ENCODE measurements around the gene CNTN4.

The CNTN4 gene

DNA sequence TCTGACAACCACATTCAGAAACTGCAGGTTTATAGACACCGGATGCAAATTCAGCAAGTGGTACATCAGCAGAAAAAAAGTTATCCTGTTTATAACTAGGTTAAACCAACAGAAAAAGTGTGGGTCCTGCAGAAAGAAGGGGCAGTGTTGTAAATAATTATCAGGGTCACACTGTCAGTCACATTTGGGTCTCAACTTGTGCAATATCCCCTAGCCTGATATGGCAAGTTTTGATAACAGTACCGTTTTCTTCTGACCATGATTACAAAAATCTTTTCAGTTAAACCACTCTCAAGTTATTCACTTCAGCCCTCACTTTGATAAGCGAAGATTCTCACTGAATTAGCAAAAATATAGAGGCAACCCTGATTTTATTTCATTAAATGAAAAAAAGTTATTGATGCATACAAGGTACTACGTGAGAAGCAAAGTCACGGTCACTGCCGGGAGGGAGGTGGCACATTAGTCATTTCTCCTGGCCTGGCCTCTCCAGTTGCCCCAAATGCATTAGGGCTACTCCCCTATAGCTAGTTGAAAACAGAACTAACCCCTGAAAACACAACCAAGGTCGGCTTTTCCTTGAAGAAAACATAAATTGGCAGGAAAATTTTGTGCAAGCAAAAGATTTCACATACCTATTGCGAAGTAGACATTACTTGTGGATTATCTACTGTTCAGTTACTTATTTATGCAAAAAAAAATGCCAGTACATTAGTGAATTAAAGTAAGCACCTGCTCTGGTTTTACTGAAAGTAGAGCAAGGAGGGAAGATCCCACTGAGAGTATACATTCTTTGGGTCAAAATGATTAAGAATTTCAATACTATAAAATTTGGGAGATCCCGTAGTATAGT, 982.9 kb downstream of the CNTN4 start:
- no peak for DNase-seq

DNA sequence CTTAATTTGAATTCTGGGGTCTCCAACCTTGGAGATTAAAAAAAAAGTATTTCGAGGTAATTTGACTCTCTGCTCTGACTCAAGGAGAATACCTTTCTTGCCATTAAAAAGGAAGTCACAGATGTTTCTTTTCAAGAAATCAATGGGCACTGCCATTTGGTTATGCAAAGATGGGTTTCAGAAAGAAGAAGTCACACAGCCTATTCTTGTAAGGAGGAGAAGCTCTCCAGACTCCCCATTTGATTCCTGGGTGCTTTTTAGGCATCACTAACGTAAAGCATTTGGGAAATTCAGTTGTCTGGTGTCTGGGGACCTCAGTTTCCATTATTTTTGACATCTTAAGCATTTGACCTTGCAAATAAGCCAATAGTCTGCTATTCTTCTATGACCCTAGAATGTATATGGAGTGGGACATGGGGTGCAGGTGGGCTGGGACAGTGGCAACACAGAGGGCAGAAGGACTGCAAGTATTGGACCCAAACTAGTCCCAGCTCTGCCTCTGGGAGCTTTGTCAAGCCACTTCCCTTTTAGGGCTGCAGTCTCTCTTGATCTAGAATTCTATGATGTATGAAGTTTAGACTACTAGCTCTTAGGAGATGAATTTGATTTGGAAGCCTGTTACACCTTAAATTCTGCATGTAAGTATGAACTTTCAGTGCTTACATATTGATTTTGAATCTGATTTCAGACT, 983.7 kb downstream of the CNTN4 start:
- no peak for DNase-seq

DNA sequence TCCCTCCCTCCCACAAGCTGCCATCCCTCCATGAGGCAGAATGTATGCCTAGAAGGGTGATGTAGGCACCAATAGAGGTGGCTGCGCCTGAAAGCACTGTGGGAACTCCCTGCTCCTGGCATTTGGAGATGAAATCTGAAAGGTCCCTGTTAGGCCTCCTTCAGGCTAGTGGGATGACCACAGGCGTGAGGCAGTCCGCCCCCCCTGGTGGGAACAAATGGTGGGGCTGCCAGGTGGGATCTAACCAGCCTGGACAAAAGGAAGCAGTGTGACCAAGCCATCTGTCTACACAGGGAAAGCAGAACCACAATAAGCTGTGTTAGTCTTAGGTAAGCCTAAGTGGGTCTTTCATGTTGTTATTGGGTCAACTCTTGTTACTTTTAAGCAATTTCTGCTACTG, 986.2 kb downstream of the CNTN4 start:
- no peak for DNase-seq

DNA sequence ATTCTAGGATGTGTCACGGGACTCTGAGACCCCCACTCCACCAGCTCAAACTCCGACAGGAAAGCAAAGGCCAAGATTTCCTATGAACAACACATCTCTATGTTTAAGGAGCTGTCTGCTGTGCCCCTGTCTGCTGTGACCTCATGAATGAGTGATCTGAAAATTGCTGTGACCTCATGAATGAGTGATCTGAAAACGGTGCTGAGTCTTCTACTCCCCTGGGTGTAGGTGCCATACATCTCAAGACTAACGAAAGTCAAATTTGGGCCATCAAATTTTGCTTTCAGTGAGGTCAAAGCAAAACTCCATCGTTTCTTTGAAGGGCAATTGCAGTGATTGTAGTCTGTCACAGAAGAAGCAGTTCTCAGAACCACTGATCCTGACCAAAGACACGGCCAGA, 987.1 kb downstream of the CNTN4 start:
- DNase-seq: no peak

DNA sequence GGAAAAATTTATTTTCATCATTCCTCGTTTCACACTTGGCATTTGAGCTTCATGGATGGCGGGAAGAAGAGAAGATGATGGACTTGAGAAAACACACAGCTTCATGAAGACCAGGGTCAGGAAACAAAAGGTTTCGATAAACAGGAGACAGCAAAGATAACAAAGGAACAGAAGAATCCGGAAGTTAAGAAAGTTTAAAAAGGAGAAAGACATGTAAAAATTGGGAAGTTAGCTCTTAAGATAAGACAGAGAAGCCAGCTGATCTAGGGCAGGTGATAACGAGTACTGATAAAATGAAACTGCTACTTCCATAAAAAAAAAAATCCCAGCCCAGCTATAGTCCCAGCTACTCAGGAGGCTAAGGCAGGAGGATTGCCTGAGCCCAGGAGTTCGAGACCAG, 987.6 kb downstream of the CNTN4 start:
- no peak for DNase-seq

DNA sequence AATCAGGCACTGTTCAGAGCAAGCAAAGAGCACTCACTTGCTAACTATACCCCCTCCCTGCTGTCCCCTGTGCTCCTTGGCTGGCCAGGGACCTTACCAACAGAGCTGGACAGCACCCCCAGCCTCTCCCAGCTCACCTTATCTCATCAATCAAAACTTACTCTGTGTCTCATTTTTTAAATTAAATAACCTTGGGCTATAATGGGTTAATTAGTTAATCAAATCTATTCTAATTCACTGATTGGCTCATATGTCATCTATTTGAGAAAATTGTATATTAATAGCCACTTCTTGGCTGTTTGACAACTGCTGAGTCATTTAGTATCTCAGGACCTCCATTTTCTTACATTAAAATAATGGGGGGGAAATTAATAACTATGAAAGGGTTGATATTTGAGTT, 988.6 kb downstream of the CNTN4 start:
- DNase-seq: no peak

DNA sequence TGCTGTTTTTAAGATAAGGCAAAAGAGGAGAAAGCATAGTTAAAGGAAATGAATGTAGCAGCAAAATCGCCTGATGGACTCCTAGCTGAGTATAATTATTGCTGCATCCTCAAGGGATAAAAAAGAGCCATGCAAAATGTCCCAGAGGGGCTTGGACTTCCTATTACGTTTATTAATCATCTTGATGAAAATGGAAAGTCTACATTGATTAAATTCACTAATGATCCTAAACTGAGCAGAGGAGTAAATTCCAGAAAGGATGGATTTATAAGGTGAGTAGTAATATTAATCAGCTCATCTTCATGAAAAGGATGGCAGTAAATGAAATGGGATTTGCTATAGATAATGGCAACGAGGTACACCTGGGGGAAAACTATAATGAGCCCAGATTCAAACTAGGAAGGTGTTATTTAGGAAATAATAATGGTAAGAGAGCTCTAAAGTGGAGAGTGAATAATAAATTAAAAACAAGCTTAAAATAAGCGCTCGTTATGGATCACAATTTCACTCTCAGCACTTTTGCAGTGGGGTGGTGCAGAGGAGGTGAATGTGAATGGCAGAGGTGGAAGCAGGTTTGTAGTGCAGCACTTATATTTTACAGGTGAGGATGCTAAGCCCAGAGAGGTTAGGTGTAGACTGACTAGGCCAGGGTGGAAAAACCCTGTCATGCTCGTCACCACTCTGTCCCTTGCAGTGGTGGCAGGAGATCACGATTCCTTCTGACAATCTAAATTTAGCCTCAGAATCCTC, 989.2 kb downstream of the CNTN4 start:
- no peak for DNase-seq

DNA sequence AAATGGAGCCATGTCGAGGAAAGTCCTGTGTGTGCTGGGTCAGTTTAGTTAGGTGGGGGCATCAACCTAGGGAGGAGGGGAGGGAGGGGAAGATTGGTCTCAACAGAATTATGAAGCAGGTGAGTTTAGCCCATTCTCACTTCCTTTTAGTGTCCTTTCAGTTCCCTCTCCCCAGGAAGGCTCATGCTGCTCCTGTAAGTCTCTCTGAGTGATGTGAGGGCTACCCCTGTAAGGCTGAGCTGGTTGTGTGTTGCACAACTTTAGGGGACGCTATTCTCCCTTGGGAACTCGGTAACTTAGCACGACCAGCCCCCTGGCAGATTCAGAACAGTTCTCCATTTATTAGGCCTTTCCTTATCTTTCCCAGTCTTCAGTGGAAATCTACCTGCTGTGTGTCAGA, 990.4 kb downstream of the CNTN4 start:
- no peak for DNase-seq

DNA sequence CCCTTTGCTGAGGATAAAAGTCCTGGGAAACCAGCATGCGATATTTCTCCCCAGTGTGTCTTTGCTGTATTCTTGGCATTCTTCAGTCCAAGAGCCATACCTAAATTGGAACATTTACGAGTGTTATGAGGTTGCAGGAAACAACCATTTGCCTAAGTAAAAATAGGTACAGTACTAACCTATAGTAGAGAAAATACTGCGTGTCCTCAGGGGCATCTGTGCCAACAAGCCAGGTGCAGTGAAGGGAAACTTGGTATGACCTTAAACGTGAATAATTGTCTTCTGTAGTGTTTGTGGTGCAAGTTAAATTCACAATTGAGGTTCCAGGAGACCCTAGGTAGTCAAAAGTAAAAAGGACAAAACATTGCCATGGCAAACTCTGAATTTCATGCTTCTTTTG, 999.3 kb downstream of the CNTN4 start:
- no peak for DNase-seq

DNA sequence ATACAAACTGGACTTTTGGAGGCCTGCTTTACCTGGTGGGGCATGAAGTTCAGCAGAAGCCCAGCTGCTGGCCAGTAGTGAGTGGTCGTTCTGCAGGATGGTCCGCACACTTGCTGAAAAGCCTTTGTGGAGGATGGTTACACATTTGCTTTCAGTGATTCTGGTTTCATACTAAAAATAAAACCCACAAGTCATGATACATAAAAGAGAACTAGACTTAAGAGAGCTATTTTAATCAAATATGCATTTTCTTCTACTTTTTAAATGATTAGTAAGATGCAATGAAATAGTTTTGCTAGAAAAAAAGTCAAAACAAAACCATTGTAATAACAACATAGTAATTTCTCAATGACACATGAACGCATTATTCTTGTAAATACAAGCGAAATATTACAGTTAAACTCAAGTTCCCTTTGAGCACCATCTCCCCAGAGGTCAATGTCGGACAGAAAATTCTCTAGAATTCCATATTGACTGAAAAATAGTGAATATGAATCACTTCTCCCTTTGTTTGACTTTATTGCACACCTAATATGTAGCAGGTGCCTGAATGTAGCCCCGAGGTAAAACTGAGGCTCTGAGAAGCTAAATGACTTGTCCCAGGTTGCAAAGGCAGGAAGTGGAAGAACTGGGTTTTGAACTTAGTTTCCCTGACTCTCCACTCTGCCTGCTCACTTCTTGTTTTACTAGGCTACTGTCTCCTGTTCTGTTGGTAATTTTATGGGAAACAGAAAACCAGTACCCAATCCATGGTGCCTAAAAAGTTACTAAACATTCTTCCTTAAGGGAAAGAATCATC, 1003.2 kb downstream of the CNTN4 start:
- no peak for DNase-seq

DNA sequence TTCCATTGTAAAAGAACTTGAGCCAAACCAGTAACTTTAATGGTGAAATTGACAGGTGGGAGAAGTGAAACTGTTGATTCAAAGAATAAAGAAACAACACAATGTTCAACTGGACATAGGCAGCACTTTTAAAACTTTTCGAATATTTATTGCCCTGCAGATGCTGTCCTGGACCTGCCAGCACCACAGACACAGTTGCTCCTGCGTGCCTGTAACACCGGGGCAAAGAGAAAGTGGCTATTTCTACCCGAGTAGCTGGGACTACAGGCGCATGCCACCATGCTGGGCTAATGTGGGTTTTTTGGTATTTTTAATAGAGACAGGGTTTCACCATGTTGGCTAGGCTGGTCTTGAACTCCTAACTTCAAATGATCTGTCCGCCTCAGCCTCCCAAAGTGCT, 1004.1 kb downstream of the CNTN4 start:
- no peak for DNase-seq

DNA sequence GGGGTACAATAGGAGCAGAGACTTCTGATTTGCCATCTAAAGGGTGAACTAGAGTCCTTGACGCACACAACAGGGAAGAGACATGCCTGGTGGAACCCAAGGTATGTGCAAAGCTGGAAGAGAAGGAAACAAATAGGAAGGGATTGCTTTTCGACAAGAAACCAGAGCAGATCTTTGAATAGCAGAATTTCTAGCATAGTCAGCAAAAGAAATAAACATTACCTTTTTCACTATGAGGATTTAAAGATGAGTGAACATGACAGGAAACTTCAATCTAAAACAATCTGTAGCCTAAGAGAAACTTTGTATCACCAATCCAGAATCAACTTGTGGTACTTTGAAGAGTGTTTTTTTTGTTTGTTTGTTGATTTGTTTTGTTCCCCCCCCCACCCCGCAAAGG, 1006.6 kb downstream of the CNTN4 start:
- no peak for DNase-seq

DNA sequence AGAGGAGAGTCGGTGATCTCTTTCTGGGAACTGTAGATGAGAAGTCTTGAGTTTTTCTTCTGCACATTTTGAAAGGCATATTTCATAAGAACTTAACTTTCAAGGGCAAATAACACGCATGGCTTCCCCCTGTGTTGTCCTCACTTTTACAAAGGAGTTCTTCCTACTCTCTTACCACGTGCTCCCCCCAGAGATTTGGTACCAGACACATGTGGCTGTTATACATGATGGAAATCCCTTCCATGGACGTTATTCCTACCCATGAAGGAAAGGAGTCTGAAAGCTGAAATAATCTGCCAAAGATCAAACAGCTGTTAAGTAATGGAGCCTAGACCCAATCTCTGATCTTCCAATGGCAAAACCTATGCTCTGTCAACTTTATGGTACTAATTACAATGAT, 1007.1 kb downstream of the CNTN4 start:
- no peak for DNase-seq

DNA sequence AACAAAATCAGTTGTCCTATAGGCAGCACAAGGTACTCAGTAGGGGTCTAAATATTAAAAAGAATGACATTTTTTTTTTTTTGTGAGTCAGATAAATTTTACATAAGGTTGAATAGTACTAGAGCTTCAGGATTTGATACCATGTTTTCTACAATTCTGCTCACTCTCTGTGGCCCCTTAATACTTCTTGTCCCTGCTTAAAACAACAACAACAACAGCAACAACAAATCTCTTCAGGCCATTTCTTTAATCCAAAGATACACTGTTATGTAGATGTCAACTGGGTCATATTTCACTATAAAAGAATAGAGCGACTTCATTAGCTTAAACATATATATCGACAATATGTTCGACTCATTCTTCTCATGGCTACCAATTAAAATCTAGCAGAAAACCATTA, 1008.5 kb downstream of the CNTN4 start:
- no peak for DNase-seq

Measured in DMS79 (cell line).